SK-N-SH (cell line): ENCODE results near the gene KCNC4.

Source experiments
- EZH2phosphoT487 ChIP-seq: fragments of 200-600 bp; sonication (generic); IDR thresholded peaks from 2 replicates; pipeline ENCODE4 v1.6.1; 2017; ENCODE audit warnings: low read depth, mixed run types, mild to moderate bottlenecking, antibody characterized with exemption, moderate library complexity, borderline replicate concordance
- GATA2 ChIP-seq: sonication (generic); formaldehyde crosslinking; IDR thresholded peaks from 2 replicates; pipeline ENCODE4 v1.5.0; 2020; ENCODE audit warnings: mild to moderate bottlenecking, missing genetic modification reagents
- MEF2A ChIP-seq: IDR thresholded peaks from 2 replicates; pipeline ENCODE4 v1.4.0; 2012; ENCODE audit warnings: low read depth, borderline replicate concordance
- NFIC ChIP-seq: IDR thresholded peaks from 2 replicates; pipeline ENCODE4 v1.4.0; 2012; ENCODE audit warnings: borderline replicate concordance
- POLR2AphosphoS5 ChIP-seq: IDR thresholded peaks from 2 replicates; pipeline ENCODE4 v1.6.1; 2012; ENCODE audit warnings: low read depth, low read length
- TF ChIP-seq, protein P1 (sequence below): fragments of 200-600 bp; sonication (generic); IDR thresholded peaks from 2 replicates; pipeline ENCODE4 v1.6.1; 2017; ENCODE audit warnings: antibody characterized with exemption, mild to moderate bottlenecking, moderate library complexity
- TF ChIP-seq, protein P2 (sequence below): IDR thresholded peaks from 2 replicates; pipeline ENCODE4 v1.4.0; 2012; ENCODE audit warnings: low read depth

DNA sequence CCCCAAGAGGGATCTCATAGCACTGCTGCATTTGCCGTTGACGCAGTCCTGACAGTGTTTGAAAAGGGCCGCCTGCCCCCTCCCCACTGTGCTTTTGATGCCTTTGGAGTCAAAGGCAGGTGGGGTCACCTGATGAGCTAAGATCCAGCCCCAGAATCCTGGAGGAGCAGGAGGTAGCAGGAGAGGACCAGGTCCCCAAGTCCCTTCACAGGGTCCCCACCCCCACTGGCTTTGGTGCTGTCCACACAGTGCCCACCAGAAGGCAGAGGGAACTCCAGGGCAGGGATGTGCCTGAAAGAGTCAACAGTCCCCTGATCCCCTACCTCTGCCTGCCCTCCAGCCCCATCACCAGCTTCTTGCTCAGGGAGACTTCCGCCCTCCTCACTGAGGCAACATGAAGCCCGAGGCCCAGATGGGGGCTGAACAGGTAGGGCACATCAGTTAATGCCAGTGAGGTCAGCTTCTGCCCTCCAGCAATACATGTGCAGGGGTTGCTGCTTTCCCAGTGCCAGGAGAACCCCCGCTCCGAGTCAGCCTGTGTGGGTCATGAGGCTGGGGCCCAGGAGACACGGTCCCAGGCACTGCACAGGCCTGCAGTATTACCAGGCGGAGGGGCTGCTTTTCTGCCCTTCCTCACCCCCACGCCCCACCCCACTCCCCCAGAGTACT is 8.8 kb upstream of the KCNC4 start:
- TF ChIP-seq MEF2A (no peak), POLR2AphosphoS5 (no peak), NFIC (no peak), GATA2 (CRISPR knock-in tag) (no peak), EZH2phosphoT487 (no peak)
- TF ChIP-seq, protein P1, sequence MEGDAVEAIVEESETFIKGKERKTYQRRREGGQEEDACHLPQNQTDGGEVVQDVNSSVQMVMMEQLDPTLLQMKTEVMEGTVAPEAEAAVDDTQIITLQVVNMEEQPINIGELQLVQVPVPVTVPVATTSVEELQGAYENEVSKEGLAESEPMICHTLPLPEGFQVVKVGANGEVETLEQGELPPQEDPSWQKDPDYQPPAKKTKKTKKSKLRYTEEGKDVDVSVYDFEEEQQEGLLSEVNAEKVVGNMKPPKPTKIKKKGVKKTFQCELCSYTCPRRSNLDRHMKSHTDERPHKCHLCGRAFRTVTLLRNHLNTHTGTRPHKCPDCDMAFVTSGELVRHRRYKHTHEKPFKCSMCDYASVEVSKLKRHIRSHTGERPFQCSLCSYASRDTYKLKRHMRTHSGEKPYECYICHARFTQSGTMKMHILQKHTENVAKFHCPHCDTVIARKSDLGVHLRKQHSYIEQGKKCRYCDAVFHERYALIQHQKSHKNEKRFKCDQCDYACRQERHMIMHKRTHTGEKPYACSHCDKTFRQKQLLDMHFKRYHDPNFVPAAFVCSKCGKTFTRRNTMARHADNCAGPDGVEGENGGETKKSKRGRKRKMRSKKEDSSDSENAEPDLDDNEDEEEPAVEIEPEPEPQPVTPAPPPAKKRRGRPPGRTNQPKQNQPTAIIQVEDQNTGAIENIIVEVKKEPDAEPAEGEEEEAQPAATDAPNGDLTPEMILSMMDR, result no peak
- TF ChIP-seq, protein P2, sequence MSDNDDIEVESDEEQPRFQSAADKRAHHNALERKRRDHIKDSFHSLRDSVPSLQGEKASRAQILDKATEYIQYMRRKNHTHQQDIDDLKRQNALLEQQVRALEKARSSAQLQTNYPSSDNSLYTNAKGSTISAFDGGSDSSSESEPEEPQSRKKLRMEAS, result no peak
